Measurements from ENCODE around the gene ENPP6.
"Not testable (repeated sequence)": the region's sequence is repeated elsewhere in the genome, so short reads cannot be mapped to it uniquely, and the experiment has no call there.

The ENPP6 gene

GRCh38 chr4:184066584-184067300, 150.9 kb downstream of the ENPP6 start:
- DNase-seq (ENCODE audit: insufficient read length, low spot score): no peak
- FAIRE-seq: no peak

GRCh38 chr4:184064877-184065276, 152.8 kb downstream of the ENPP6 start:
- DNase-seq (ENCODE audit: insufficient read length, low spot score): no peak
- FAIRE-seq: no peak

GRCh38 chr4:184062769-184063168, 154.9 kb downstream of the ENPP6 start:
- FAIRE-seq (no peak), DNase-seq (ENCODE audit: insufficient read length, low spot score) (no peak)

GRCh38 chr4:184061582-184061981, 156.1 kb downstream of the ENPP6 start:
- DNase-seq (ENCODE audit: insufficient read length, low spot score): no peak
- no peak for FAIRE-seq

- FAIRE-seq (no peak), DNase-seq (ENCODE audit: insufficient read length, low spot score) (no peak)
These were observed 158.6 kb downstream of the ENPP6 start for GRCh38 chr4:184059099-184059498.

- FAIRE-seq: no peak
- DNase-seq (ENCODE audit: insufficient read length, low spot score): no peak
These were observed 159.6 kb downstream of the ENPP6 start for GRCh38 chr4:184058026-184058425.

GRCh38 chr4:184056877-184057276, 160.8 kb downstream of the ENPP6 start:
- DNase-seq (ENCODE audit: insufficient read length, low spot score) (no peak), FAIRE-seq (no peak)

GRCh38 chr4:184053434-184053833, 164.2 kb downstream of the ENPP6 start:
- no peak for DNase-seq (ENCODE audit: insufficient read length, low spot score)
- FAIRE-seq: no peak

- no peak for FAIRE-seq
- DNase-seq (ENCODE audit: insufficient read length, low spot score): no peak
These were observed 165.1 kb downstream of the ENPP6 start for GRCh38 chr4:184052616-184053015.

GRCh38 chr4:184051262-184051661, 166.4 kb downstream of the ENPP6 start:
- FAIRE-seq: not testable (repeated sequence)

GRCh38 chr4:184046148-184046547, 171.5 kb downstream of the ENPP6 start:
- no peak for FAIRE-seq

More at GRCh38 chr4:184051262-184051661, 166.4 kb downstream of the ENPP6 start:
- DNase-seq (ENCODE audit: insufficient read length, low spot score): not testable (repeated sequence)

GRCh38 chr4:184041156-184041555, 176.5 kb downstream of the ENPP6 start:
- FAIRE-seq: no peak
- DNase-seq (ENCODE audit: insufficient read length, low spot score): no peak

More at GRCh38 chr4:184046148-184046547, 171.5 kb downstream of the ENPP6 start:
- DNase-seq (ENCODE audit: insufficient read length, low spot score): no peak

- no peak for DNase-seq (ENCODE audit: insufficient read length, low spot score)
- FAIRE-seq: no peak
These were observed 177.7 kb downstream of the ENPP6 start for GRCh38 chr4:184039963-184040383.

Data from HTR-8/SVneo (cell line).